H1 (cell line): ENCODE data around the gene RHO.

Experiments used
- ATF3 ChIP-seq: IDR thresholded peaks from 2 replicates; pipeline ENCODE4 v1.6.1; 2011; ENCODE audit warnings: low read depth, mild to moderate bottlenecking, low read length; ENCODE audit not compliant: insufficient read depth
- BACH1 ChIP-seq: IDR thresholded peaks from 2 replicates; pipeline ENCODE4 v1.6.1; 2012; ENCODE audit warnings: low read length, improper control_type of control experiment
- CTCF ChIP-seq, 3 experiments: IDR thresholded peaks; 1 replicate in 2 of 3; 2 replicates in 1 of 3; pipeline versions ENCODE4 v1.5.1 to v1.6.1; 2011; ENCODE audit warnings: low read length in 3 of 3, mild to moderate bottlenecking in 3 of 3, inconsistent platforms in 2 of 3, low read depth in 1 of 3, moderate library complexity in 1 of 3; ENCODE audit not compliant: insufficient read depth in 1 of 3; ENCODE audit errors: control extremely low read depth in 1 of 3
- EP300 ChIP-seq, 2 experiments: IDR thresholded peaks; 1 replicate in 1 of 2; 2 replicates in 1 of 2; pipeline ENCODE4 v1.6.1; 2011 to 2012; ENCODE audit warnings: low read depth in 2 of 2, low read length in 2 of 2, mild to moderate bottlenecking in 2 of 2, borderline replicate concordance in 1 of 2, inconsistent platforms in 1 of 2, moderate library complexity in 1 of 2
- POLR2A ChIP-seq, 2 experiments: IDR thresholded peaks; 1 replicate in 1 of 2; 2 replicates in 1 of 2; pipeline ENCODE4 v1.6.1; 2011; ENCODE audit warnings: low read depth in 2 of 2, low read length in 2 of 2, mild to moderate bottlenecking in 2 of 2; ENCODE audit errors: control extremely low read depth in 1 of 2
- POLR2AphosphoS5 ChIP-seq: IDR thresholded peaks from 2 replicates; pipeline ENCODE4 v1.6.1; 2011; ENCODE audit warnings: low read depth, low read length
- RNF2 ChIP-seq: fragments of 200-900, 300-1000 bp; sonication (generic); IDR thresholded peaks from 2 replicates; pipeline ENCODE4 v1.7.1; 2016; ENCODE audit warnings: borderline replicate concordance, low read depth, mild to moderate bottlenecking, antibody characterized with exemption, low read length; ENCODE audit not compliant: poor library complexity, severe bottlenecking; ENCODE audit errors: missing control alignments
- SP1 ChIP-seq: IDR thresholded peaks from 2 replicates; pipeline ENCODE4 v1.6.1; 2011; ENCODE audit warnings: low read depth, low read length

GRCh38 chr3:129558772-129559564 is 30.5 kb downstream of the RHO start:
- TF ChIP-seq CTCF (IDR thresholded peaks at IDR 0.05; ENCODE audit: control extremely low read depth in 1 of 3, insufficient read depth in 1 of 3, low read depth in 1 of 3, low read length in 3 of 3) (no peak), BACH1 (no peak), ATF3 (no peak), SP1 (no peak), POLR2A (IDR thresholded peaks at IDR 0.05; ENCODE audit: control extremely low read depth in 1 of 2, low read depth in 2 of 2, low read length in 2 of 2) (no peak), EP300 (IDR thresholded peaks at IDR 0.05; ENCODE audit: borderline replicate concordance in 1 of 2, low read depth in 2 of 2, low read length in 2 of 2) (no peak), POLR2AphosphoS5 (no peak), RNF2 (no peak)
